ENCODE measurements around the gene ATP2B1.

ATP2B1 gene

DNA sequence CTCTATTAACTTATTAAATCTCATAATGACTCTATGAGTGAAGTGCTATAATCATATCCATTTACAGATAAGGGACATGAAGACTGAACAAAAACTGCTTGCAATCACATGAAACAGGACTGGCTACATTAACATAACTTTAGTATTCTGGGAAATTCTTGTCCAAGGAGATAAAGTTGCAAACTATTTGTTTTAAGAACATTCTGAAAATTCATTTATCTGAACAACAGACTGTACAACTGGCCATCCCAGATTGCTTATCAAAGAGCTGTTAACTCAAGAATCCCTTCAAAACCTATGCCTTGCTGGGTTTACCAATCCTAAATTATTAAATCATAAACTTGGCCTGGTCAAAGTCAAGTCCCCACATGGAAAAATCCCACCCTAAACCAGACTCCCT, 143.6 kb downstream of the ATP2B1 start:
- no peak overlapping the region for H3K9ac ChIP-seq (ENCODE audit: low read length)
- H3K4me3 ChIP-seq (ENCODE audit: low read depth, low read length, poor library complexity, severe bottlenecking), result no peak overlapping the region
- no peaks in the 10 kb centered on the region for H3K79me2 ChIP-seq (ENCODE audit: insufficient read depth, low read length)
- no peak overlapping the region for H3K4me2 ChIP-seq (ENCODE audit: low read length)
- TF ChIP-seq, protein P1, sequence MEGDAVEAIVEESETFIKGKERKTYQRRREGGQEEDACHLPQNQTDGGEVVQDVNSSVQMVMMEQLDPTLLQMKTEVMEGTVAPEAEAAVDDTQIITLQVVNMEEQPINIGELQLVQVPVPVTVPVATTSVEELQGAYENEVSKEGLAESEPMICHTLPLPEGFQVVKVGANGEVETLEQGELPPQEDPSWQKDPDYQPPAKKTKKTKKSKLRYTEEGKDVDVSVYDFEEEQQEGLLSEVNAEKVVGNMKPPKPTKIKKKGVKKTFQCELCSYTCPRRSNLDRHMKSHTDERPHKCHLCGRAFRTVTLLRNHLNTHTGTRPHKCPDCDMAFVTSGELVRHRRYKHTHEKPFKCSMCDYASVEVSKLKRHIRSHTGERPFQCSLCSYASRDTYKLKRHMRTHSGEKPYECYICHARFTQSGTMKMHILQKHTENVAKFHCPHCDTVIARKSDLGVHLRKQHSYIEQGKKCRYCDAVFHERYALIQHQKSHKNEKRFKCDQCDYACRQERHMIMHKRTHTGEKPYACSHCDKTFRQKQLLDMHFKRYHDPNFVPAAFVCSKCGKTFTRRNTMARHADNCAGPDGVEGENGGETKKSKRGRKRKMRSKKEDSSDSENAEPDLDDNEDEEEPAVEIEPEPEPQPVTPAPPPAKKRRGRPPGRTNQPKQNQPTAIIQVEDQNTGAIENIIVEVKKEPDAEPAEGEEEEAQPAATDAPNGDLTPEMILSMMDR (IDR thresholded peaks at IDR 0.05; ENCODE audit: low read length), result no peak
- no peak for TF ChIP-seq EZH2 (IDR thresholded peaks at IDR 0.05; ENCODE audit: borderline replicate concordance, low read length)
- H2AFZ ChIP-seq (ENCODE audit: low read length), result no peak overlapping the region
- H3F3A ChIP-seq (ENCODE audit: insufficient read depth, low read length), result no peaks in the 10 kb centered on the region
- no peak overlapping the region for H3K27ac ChIP-seq (ENCODE audit: low read depth, low read length, poor library complexity, severe bottlenecking)
- no peaks in the 10 kb centered on the region for H4K20me1 ChIP-seq (ENCODE audit: insufficient read depth, low read length)
- no peaks in the 10 kb centered on the region for H3K9me3 ChIP-seq (ENCODE audit: low read length)
- no peaks in the 10 kb centered on the region for H3K9me2 ChIP-seq (ENCODE audit: low read depth, low read length)
- no peaks in the 10 kb centered on the region for H3K4me1 ChIP-seq (ENCODE audit: insufficient read depth, low read length, severe bottlenecking)
- H3K27me3 ChIP-seq (ENCODE audit: insufficient read depth, low read length), result no peaks in the 10 kb centered on the region
- H3K36me3 ChIP-seq (ENCODE audit: insufficient read depth, low read length), result no peaks in the 10 kb centered on the region

DNA sequence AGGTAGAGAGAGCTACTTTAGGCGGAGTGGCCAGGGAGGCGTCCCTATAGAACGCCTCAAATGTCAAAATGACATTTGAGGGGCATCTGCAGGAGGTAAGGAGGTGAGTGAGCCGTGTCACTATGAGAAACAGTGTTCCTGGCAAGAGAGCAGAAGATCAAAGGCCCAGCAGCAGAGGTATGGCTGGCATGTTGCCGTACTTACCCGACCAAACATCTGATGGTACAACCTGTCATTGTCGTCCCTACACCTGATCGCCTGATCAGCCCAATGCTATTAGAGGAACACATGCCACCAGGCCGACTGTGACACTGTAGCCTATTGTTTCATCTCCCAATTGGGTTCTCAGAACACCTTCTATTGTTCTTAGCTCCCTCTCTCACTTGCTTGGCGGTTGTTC, 148.9 kb downstream of the ATP2B1 start:
- no peaks in the 10 kb centered on the region for H3K36me3 ChIP-seq (ENCODE audit: insufficient read depth, low read length)
- H3K9ac ChIP-seq (ENCODE audit: low read length), result no peak overlapping the region
- no peaks in the 10 kb centered on the region for H3K4me1 ChIP-seq (ENCODE audit: insufficient read depth, low read length, severe bottlenecking)
- no peak overlapping the region for H2AFZ ChIP-seq (ENCODE audit: low read length)
- no peaks in the 10 kb centered on the region for H3K79me2 ChIP-seq (ENCODE audit: insufficient read depth, low read length)
- H3K4me3 ChIP-seq (ENCODE audit: low read depth, low read length, poor library complexity, severe bottlenecking), result no peak overlapping the region
- no peak overlapping the region for H3K27ac ChIP-seq (ENCODE audit: low read depth, low read length, poor library complexity, severe bottlenecking)
- H3K4me2 ChIP-seq (ENCODE audit: low read length), result no peak overlapping the region
- H3K9me2 ChIP-seq (ENCODE audit: low read depth, low read length), result no peaks in the 10 kb centered on the region
- H4K20me1 ChIP-seq (ENCODE audit: insufficient read depth, low read length), result no peaks in the 10 kb centered on the region
- H3F3A ChIP-seq (ENCODE audit: insufficient read depth, low read length), result no peaks in the 10 kb centered on the region
- H3K27me3 ChIP-seq (ENCODE audit: insufficient read depth, low read length), result no peaks in the 10 kb centered on the region
- TF ChIP-seq, protein P1 (IDR thresholded peaks at IDR 0.05; ENCODE audit: low read length), result no peak
- TF ChIP-seq EZH2 (IDR thresholded peaks at IDR 0.05; ENCODE audit: borderline replicate concordance, low read length), result no peak
- no peaks in the 10 kb centered on the region for H3K9me3 ChIP-seq (ENCODE audit: low read length)

DNA sequence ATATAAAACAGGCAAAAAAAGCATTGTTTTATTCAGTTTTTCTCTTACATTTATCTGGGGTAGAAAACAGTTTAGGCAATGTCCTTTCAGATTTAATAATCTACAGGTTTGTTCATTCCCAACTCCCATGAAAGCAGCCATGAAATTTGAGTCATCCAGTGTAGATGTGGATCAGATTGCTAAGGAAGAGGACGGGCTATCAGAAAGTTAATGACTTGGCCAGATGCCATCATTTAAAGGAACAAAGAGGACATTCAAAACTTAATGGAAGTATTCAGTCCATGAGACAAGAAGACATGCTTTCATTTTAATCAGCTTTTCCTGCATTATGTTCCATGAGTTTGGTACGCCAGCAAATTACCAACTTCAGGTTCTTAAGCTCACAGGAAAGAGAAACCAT, 151.7 kb downstream of the ATP2B1 start:
- Histone ChIP-seq H3K4me2 (ENCODE audit: low read length) (no peak overlapping the region), H3K9ac (ENCODE audit: low read length) (no peak overlapping the region), H3F3A (ENCODE audit: insufficient read depth, low read length) (no peaks in the 10 kb centered on the region), H3K4me1 (ENCODE audit: insufficient read depth, low read length, severe bottlenecking) (no peaks in the 10 kb centered on the region), H3K9me2 (ENCODE audit: low read depth, low read length) (no peaks in the 10 kb centered on the region), H2AFZ (ENCODE audit: low read length) (no peak overlapping the region), H3K79me2 (ENCODE audit: insufficient read depth, low read length) (no peaks in the 10 kb centered on the region), H3K9me3 (ENCODE audit: low read length) (no peaks in the 10 kb centered on the region; the same call in 1 of the 2 replicates), H3K27ac (ENCODE audit: low read depth, low read length, poor library complexity, severe bottlenecking) (no peak overlapping the region), H3K36me3 (ENCODE audit: insufficient read depth, low read length) (no peaks in the 10 kb centered on the region), H3K4me3 (ENCODE audit: low read depth, low read length, poor library complexity, severe bottlenecking) (no peak overlapping the region), H3K27me3 (ENCODE audit: insufficient read depth, low read length) (no peaks in the 10 kb centered on the region), H4K20me1 (ENCODE audit: insufficient read depth, low read length) (no peaks in the 10 kb centered on the region)
- TF ChIP-seq, protein P1 (IDR thresholded peaks at IDR 0.05; ENCODE audit: low read length), result no peak
- no peak for TF ChIP-seq EZH2 (IDR thresholded peaks at IDR 0.05; ENCODE audit: borderline replicate concordance, low read length)

Data from OCI-LY1 (cell line).